Upper lobe of right lung (tissue), 1 donor: Measurements from ENCODE around the gene PGM5. TPM values are rescaled to one million over a fixed set of nuclear protein-coding genes. Genes with fewer than 3 reads are reported as not detected.

ENCODE experiments used
- ATAC-seq: fragments of 200-7000 bp; cut with Tn5 transposase; one replicate; pipeline ENCODE4 v1.9.1; 2020; ENCODE audit warnings: mild to moderate bottlenecking, moderate library complexity
- DNase-seq: peaks from one replicate; pipeline ENCODE4 v3.0.0-alpha.2; 2020
- H3K27ac ChIP-seq: fragments of 200-600 bp; one replicate; pipeline ENCODE4 v1.8.0; 2022
- H3K27me3 ChIP-seq: fragments of 200-600 bp; one replicate; pipeline ENCODE4 v1.8.0; 2022; ENCODE audit warnings: mild to moderate bottlenecking
- H3K36me3 ChIP-seq: fragments of 200-600 bp; one replicate; pipeline ENCODE4 v1.8.0; 2022
- H3K4me1 ChIP-seq: fragments of 200-600 bp; one replicate; pipeline ENCODE4 v1.8.0; 2022
- H3K4me3 ChIP-seq: fragments of 200-600 bp; one replicate; pipeline ENCODE4 v1.8.0; 2022; ENCODE audit warnings: mild to moderate bottlenecking
- H3K9me3 ChIP-seq: fragments of 200-600 bp; one replicate; pipeline ENCODE4 v1.8.0; 2022
- CTCF ChIP-seq: fragments of 200-600 bp; IDR thresholded peaks from one replicate; pipeline ENCODE4 v1.8.0; 2022; ENCODE audit warnings: antibody characterized with exemption
- intact Hi-C: fragments of 100-400 bp; cut with DNase I; formaldehyde crosslinking; loops from one replicate; pipeline ENCODE4 v1.11.0; 2022
- total RNA-seq: library from RNA; stranded (reverse); fragmentation: NEBNext Ultra II Directional; extraction: Animal tissue kit (Norgen Biotek cat#: 25700); gene quantifications from one replicate; pipeline ENCODE4 v1.2.1, GENCODE V29; 2021
- donor health status: DM: no; HTN: yes; CAD: no; lungs with severe emphysema.

The PGM5 gene
- total RNA-seq, 1 donor from 2014 or later, result 25.0 TPM

DNA sequence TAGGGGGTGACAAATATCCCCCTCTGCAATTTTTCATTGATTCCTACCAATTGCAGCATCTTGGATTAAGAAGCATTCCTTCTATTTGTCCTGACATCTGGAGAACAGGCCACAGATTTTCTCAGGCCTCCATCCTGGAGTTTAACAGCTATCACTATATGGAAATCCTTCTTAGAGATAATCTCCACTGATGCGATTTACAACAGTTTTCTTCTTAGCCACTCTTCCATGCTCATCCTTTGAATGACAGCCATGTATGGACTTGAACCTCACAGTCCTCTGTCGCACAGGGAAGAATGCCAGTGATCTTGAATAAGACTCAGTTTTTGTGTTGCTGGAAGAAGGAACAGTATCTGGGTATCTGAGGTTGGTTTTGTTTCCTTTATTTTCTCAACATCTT lies 73.2 kb downstream of the PGM5 start:
- Histone ChIP-seq H3K27me3 (no peaks in the 10 kb centered on the region), H3K4me3 (no peak overlapping the region), H3K4me1 (no peaks in the 10 kb centered on the region), H3K27ac (no peak overlapping the region), H3K9me3 (no peaks in the 10 kb centered on the region), H3K36me3 (no peaks in the 10 kb centered on the region)
- intact Hi-C loops, result no loop called here
- TF ChIP-seq CTCF, result no peak
- ATAC-seq (no peak), DNase-seq (no peak)

GRCh38 chr9:68431307-68431706 lies 74.9 kb downstream of the PGM5 start:
- no peak for ATAC-seq
- H3K9me3 ChIP-seq, result no peaks in the 10 kb centered on the region
- no peaks in the 10 kb centered on the region for H3K27me3 ChIP-seq
- intact Hi-C loops, result no loop called here
- no peak for DNase-seq
- no peaks in the 10 kb centered on the region for H3K36me3 ChIP-seq
- H3K4me3 ChIP-seq, result no peak overlapping the region
- H3K4me1 ChIP-seq, result no peaks in the 10 kb centered on the region
- H3K27ac ChIP-seq, result no peak overlapping the region
- no peak for TF ChIP-seq CTCF

- H3K27ac ChIP-seq, result no peak overlapping the region
- no peaks in the 10 kb centered on the region for H3K27me3 ChIP-seq
- ATAC-seq (no peak), DNase-seq (no peak)
- no peaks in the 10 kb centered on the region for H3K9me3 ChIP-seq
- intact Hi-C loops, result no loop called here
- no peaks in the 10 kb centered on the region for H3K4me1 ChIP-seq
- H3K36me3 ChIP-seq, result no peaks in the 10 kb centered on the region
- no peak overlapping the region for H3K4me3 ChIP-seq
- no peak for TF ChIP-seq CTCF
Measured at GRCh38 chr9:68433531-68434110, 77.2 kb downstream of the PGM5 start.

GRCh38 chr9:68437785-68438184 lies 81.4 kb downstream of the PGM5 start:
- H3K36me3 ChIP-seq, result no peaks in the 10 kb centered on the region
- intact Hi-C loops, result no loop called here
- H3K4me3 ChIP-seq, result no peak overlapping the region
- no peak overlapping the region for H3K27ac ChIP-seq
- no peak for TF ChIP-seq CTCF
- no peaks in the 10 kb centered on the region for H3K9me3 ChIP-seq
- no peaks in the 10 kb centered on the region for H3K4me1 ChIP-seq
- H3K27me3 ChIP-seq, result no peaks in the 10 kb centered on the region
- ATAC-seq (no peak), DNase-seq (no peak)

DNA sequence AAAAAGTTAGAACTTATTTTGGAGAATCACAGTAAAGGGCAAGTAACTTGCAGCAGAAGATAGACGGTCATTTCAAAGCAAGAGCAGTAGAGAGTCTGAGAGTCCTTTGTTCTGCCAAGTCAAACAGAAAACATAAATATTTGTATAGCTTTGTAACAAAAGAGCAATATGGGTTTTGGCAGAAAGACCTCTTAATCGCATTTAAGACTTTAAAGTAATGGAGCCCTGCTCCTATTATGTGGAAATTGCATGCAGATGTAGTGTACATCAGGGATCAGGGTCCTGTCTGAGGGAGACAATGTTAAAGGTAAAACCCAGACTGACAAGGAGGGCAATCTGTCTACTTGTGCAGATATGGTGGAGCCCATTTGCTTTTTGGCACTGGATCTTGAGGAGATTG lies 87.2 kb downstream of the PGM5 start:
- no peaks in the 10 kb centered on the region for H3K9me3 ChIP-seq
- no peak for ATAC-seq
- H3K4me3 ChIP-seq, result no peak overlapping the region
- H3K4me1 ChIP-seq, result no peaks in the 10 kb centered on the region
- H3K27me3 ChIP-seq, result no peaks in the 10 kb centered on the region
- intact Hi-C loops, result no loop called here
- no peaks in the 10 kb centered on the region for H3K36me3 ChIP-seq
- DNase-seq, result no peak
- TF ChIP-seq CTCF, result no peak
- no peak overlapping the region for H3K27ac ChIP-seq

- no peak overlapping the region for H3K4me3 ChIP-seq
- TF ChIP-seq CTCF, result no peak
- ATAC-seq (no peak), DNase-seq (no peak)
- no peaks in the 10 kb centered on the region for H3K27me3 ChIP-seq
- no peaks in the 10 kb centered on the region for H3K4me1 ChIP-seq
- H3K9me3 ChIP-seq, result no peaks in the 10 kb centered on the region
- H3K36me3 ChIP-seq, result no peaks in the 10 kb centered on the region
- intact Hi-C loops, result no loop called here
- no peak overlapping the region for H3K27ac ChIP-seq
Measured at GRCh38 chr9:68446836-68447235, 90.4 kb downstream of the PGM5 start.
